ENCODE results near the gene CHST1.

Gene CHST1

GRCh38 chr11:45665206-45665932, at the start of gene CHST1:
CHST1 (minus strand) TSS chr11:45665622; CDS start chr11:45650923, 14,699 bp downstream.
- DNase-seq, result no peak

- no peak for DNase-seq
Observed at GRCh38 chr11:45713573-45713972, 48.2 kb upstream of the CHST1 start.

- DNase-seq, result no peak
Observed at GRCh38 chr11:45710561-45710960, 45.1 kb upstream of the CHST1 start.

GRCh38 chr11:45708887-45709663, 43.7 kb upstream of the CHST1 start:
- no peak for DNase-seq

- no peak for DNase-seq
Observed at GRCh38 chr11:45704635-45705034, 39.2 kb upstream of the CHST1 start.

GRCh38 chr11:45704133-45704532, 38.7 kb upstream of the CHST1 start:
- no peak for DNase-seq

- DNase-seq, result no peak
Observed at GRCh38 chr11:45702511-45702910, 37.1 kb upstream of the CHST1 start.

GRCh38 chr11:45698777-45699497, 33.5 kb upstream of the CHST1 start:
- no peak for DNase-seq

GRCh38 chr11:45692808-45693453, 27.5 kb upstream of the CHST1 start:
- no peak for DNase-seq

- DNase-seq, result no peak
Observed at GRCh38 chr11:45688472-45689033, 23.1 kb upstream of the CHST1 start.

GRCh38 chr11:45687836-45688235, 22.4 kb upstream of the CHST1 start:
- no peak for DNase-seq

- DNase-seq, result no peak
Observed at GRCh38 chr11:45685964-45686537, 20.6 kb upstream of the CHST1 start.

GRCh38 chr11:45684440-45684839, 19.0 kb upstream of the CHST1 start:
- DNase-seq, result no peak

GRCh38 chr11:45683271-45684058, 18.0 kb upstream of the CHST1 start:
- DNase-seq, result no peak

- no peak for DNase-seq
Observed at GRCh38 chr11:45679806-45680205, 14.4 kb upstream of the CHST1 start.

GRCh38 chr11:45678976-45679375, 13.6 kb upstream of the CHST1 start:
- DNase-seq, result no peak

GRCh38 chr11:45677770-45678512, 12.5 kb upstream of the CHST1 start:
- DNase-seq, result no peak

- no peak for DNase-seq
Observed at GRCh38 chr11:45676522-45677095, 11.2 kb upstream of the CHST1 start.

- no peak for DNase-seq
Observed at GRCh38 chr11:45675646-45676045, 10.2 kb upstream of the CHST1 start.

- DNase-seq, result no peak
Observed at GRCh38 chr11:45674481-45675190, 9.2 kb upstream of the CHST1 start.
